Loucy (cell line): ENCODE results near the gene FAM13A.

ENCODE experiments used
- EZH2phosphoT487 ChIP-seq: fragments of 200-600 bp; IDR thresholded peaks from 2 replicates; pipeline ENCODE4 v1.6.1; 2018; ENCODE audit warnings: antibody characterized with exemption, mild to moderate bottlenecking, moderate library complexity, borderline replicate concordance
- TF ChIP-seq, protein P1 (sequence below): fragments of 200-600 bp; sonication (generic); conservative IDR thresholded peaks from 2 replicates; pipeline ENCODE4 v1.5.1; 2014; ENCODE audit warnings: mild to moderate bottlenecking, antibody characterized with exemption, low read length

DNA sequence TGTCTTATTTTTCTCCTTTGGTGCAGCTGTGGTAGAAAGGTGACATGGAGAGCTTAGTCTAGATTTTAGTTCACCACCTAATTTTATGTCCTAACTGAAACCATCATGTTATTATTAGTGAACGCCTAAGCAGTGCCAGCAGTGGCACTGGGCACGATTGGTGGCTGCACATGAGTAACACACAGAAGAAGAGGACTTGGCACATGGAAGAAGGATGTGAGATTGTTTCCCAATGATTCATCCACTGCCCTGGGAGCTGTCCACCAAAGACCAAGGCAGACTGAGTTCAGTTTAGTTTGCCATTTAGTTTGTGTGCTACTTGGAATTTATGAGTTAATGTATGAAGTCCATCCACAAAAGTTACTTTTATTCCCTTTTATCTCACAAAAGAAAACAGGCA lies 291.3 kb downstream of the FAM13A start:
- TF ChIP-seq, protein P1, sequence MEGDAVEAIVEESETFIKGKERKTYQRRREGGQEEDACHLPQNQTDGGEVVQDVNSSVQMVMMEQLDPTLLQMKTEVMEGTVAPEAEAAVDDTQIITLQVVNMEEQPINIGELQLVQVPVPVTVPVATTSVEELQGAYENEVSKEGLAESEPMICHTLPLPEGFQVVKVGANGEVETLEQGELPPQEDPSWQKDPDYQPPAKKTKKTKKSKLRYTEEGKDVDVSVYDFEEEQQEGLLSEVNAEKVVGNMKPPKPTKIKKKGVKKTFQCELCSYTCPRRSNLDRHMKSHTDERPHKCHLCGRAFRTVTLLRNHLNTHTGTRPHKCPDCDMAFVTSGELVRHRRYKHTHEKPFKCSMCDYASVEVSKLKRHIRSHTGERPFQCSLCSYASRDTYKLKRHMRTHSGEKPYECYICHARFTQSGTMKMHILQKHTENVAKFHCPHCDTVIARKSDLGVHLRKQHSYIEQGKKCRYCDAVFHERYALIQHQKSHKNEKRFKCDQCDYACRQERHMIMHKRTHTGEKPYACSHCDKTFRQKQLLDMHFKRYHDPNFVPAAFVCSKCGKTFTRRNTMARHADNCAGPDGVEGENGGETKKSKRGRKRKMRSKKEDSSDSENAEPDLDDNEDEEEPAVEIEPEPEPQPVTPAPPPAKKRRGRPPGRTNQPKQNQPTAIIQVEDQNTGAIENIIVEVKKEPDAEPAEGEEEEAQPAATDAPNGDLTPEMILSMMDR = no peak
- no peak for TF ChIP-seq EZH2phosphoT487
